ENCODE results near the gene STX18. TPM values are rescaled to one million over a fixed set of nuclear protein-coding genes. Genes with fewer than 3 reads are reported as not detected.

The STX18 gene
- total and polyA plus RNA-seq, 11 donors: 10.1 to 26.1 (median 18.0) TPM

- Histone ChIP-seq H3K27me3 (peaks cover 0 to 5% (median 0%) of the 10 kb centered on the region in 9 donors), H3K27ac (no peak overlapping the region), H3K36me3 (no peaks in the 10 kb centered on the region), H3K4me1 (peaks cover 0 to 3% (median 0%) of the 10 kb centered on the region in 12 donors), H3K9me3 (peaks cover 0 to 7% (median 0%) of the 10 kb centered on the region in 12 donors), H3K4me3 (no peak overlapping the region)
- no peak for ATAC-seq
- TF ChIP-seq POLR2A (IDR thresholded peaks at IDR 0.05) (no peak), CTCF (IDR thresholded peaks at IDR 0.05) (no peak)
- intact Hi-C loops (cut with DNase I): no loop called here
- DNase-seq: no peak
- 61 to 85% (median 82%) methylated on average over 4 of the region's 4 CpGs for WGBS, 4 donors
Measured at GRCh38 chr4:4376074-4376473, 165.8 kb downstream of the STX18 start.

- TF ChIP-seq POLR2A (IDR thresholded peaks at IDR 0.05) (no peak), CTCF (IDR thresholded peaks at IDR 0.05) (no peak)
- Histone ChIP-seq H3K27me3 (peaks cover 0 to 5% (median 0%) of the 10 kb centered on the region in 9 donors), H3K4me1 (peaks cover 0 to 3% (median 0%) of the 10 kb centered on the region in 12 donors), H3K9me3 (peaks cover 0 to 7% (median 0%) of the 10 kb centered on the region in 12 donors), H3K36me3 (no peaks in the 10 kb centered on the region), H3K27ac (no peak overlapping the region), H3K4me3 (no peak overlapping the region)
- intact Hi-C loops (cut with DNase I): no loop called here
- ATAC-seq: no peak
- no peak for DNase-seq
- 72 to 83% (median 79%) methylated on average over 6 of the region's 6 CpGs for WGBS, 4 donors
Measured at GRCh38 chr4:4374388-4375098, 167.3 kb downstream of the STX18 start.

Other genes with a start within 250 kb of the STX18 start
- gene NSG1, start 154.9 kb downstream of the STX18 start, total RNA-seq: 10 to 100 TPM in 2 of 9 donors, 1 to 10 TPM in 7; 2.1 to 19.7 (median 3.4) TPM
- gene NSG1, start 154.9 kb downstream of the STX18 start, polyA plus RNA-seq: 1 to 10 TPM; 3.2 to 4.8 TPM